SJSA1 (cell line): Measurements from ENCODE around the gene CHDH. TPM values are rescaled to one million over a fixed set of nuclear protein-coding genes. Genes with fewer than 3 reads are reported as not detected.

ENCODE experiments used
- DNase-seq, 2 experiments: peaks; one replicate each; pipeline ENCODE4 v3.0.0-alpha.2; 2015 to 2020; ENCODE audit warnings: low spot score in 2 of 2, low read depth in 1 of 2
- H3K27ac ChIP-seq: fragments of 250-450 bp; sonication (Bioruptor Pico); 2 replicates; pipeline ENCODE4 v1.5.1; 2020; ENCODE audit warnings: mild to moderate bottlenecking, moderate library complexity
- H3K27me3 ChIP-seq: fragments of 250-450 bp; sonication (Bioruptor Pico); replicated peaks from 2 replicates; pipeline ENCODE4 v1.5.1; 2020; ENCODE audit warnings: mild to moderate bottlenecking, moderate library complexity
- H3K36me3 ChIP-seq: fragments of 250-450 bp; sonication (Bioruptor Pico); 2 replicates; pipeline ENCODE4 v1.5.1; 2020; ENCODE audit warnings: mild to moderate bottlenecking
- H3K4me1 ChIP-seq: fragments of 250-450 bp; sonication (Bioruptor Pico); replicated peaks from 2 replicates; pipeline ENCODE4 v1.6.1; 2021; ENCODE audit warnings: mild to moderate bottlenecking
- H3K4me3 ChIP-seq: fragments of 250-450 bp; sonication (Bioruptor Pico); 2 replicates; pipeline ENCODE4 v1.5.1; 2020; ENCODE audit warnings: mild to moderate bottlenecking
- H3K9me3 ChIP-seq: fragments of 250-450 bp; sonication (Bioruptor Pico); replicated peaks from 2 replicates; pipeline ENCODE4 v1.5.1; 2020; ENCODE audit warnings: mild to moderate bottlenecking
- total RNA-seq: library from RNA; depleted of rRNA; stranded (reverse); fragments of >200 nt; shearing (Covaris generic); gene quantifications from 2 replicates; pipeline ENCODE4 v1.2.3, GENCODE V29; 2014

The CHDH gene
- total RNA-seq, 1 experiment from 2014 or later, result not detected

- no peaks in the 10 kb centered on the region for H3K36me3 ChIP-seq
- H3K27ac ChIP-seq, result no peak overlapping the region
- peaks cover 34% of the 10 kb centered on the region for H3K27me3 ChIP-seq
- peaks cover 11% of the 10 kb centered on the region for H3K4me1 ChIP-seq
- no peak for DNase-seq
- H3K9me3 ChIP-seq, result no peaks in the 10 kb centered on the region
- H3K4me3 ChIP-seq, result no peak overlapping the region
Measured at GRCh38 chr3:53843195-53844177, 2.7 kb downstream of the CHDH start.

- peaks cover 11% of the 10 kb centered on the region for H3K4me1 ChIP-seq
- DNase-seq, result no peak
- H3K27me3 ChIP-seq, result peaks cover 31% of the 10 kb centered on the region
- H3K9me3 ChIP-seq, result no peaks in the 10 kb centered on the region
- H3K4me3 ChIP-seq, result no peak overlapping the region
- H3K27ac ChIP-seq, result no peak overlapping the region
- no peaks in the 10 kb centered on the region for H3K36me3 ChIP-seq
Measured at GRCh38 chr3:53842436-53843194, 3.6 kb downstream of the CHDH start.

GRCh38 chr3:53841296-53841695 is 4.9 kb downstream of the CHDH start:
- H3K27me3 ChIP-seq, result peaks cover 18% of the 10 kb centered on the region
- no peaks in the 10 kb centered on the region for H3K9me3 ChIP-seq
- H3K4me3 ChIP-seq, result no peak overlapping the region
- peaks cover 8% of the 10 kb centered on the region for H3K4me1 ChIP-seq
- DNase-seq, result no peak
- no peaks in the 10 kb centered on the region for H3K36me3 ChIP-seq
- no peak overlapping the region for H3K27ac ChIP-seq

GRCh38 chr3:53837331-53837730 is 8.9 kb downstream of the CHDH start:
- Histone ChIP-seq H3K27ac (no peak overlapping the region), H3K4me1 (no peaks in the 10 kb centered on the region), H3K27me3 (no peaks in the 10 kb centered on the region), H3K36me3 (no peaks in the 10 kb centered on the region), H3K9me3 (no peaks in the 10 kb centered on the region), H3K4me3 (no peak overlapping the region)
- DNase-seq, result no peak

- no peak for DNase-seq
- Histone ChIP-seq H3K4me3 (no peak overlapping the region), H3K9me3 (no peaks in the 10 kb centered on the region), H3K36me3 (no peaks in the 10 kb centered on the region), H3K4me1 (no peaks in the 10 kb centered on the region), H3K27ac (no peak overlapping the region), H3K27me3 (no peaks in the 10 kb centered on the region)
Measured at GRCh38 chr3:53836084-53836872, 9.9 kb downstream of the CHDH start.

- H3K9me3 ChIP-seq, result no peaks in the 10 kb centered on the region
- no peaks in the 10 kb centered on the region for H3K4me1 ChIP-seq
- no peak overlapping the region for H3K4me3 ChIP-seq
- DNase-seq, result no peak
- no peaks in the 10 kb centered on the region for H3K36me3 ChIP-seq
- no peak overlapping the region for H3K27ac ChIP-seq
- H3K27me3 ChIP-seq, result no peaks in the 10 kb centered on the region
Measured at GRCh38 chr3:53835257-53835656, 11.0 kb downstream of the CHDH start.

- H3K9me3 ChIP-seq, result no peaks in the 10 kb centered on the region
- no peak overlapping the region for H3K27ac ChIP-seq
- H3K27me3 ChIP-seq, result no peaks in the 10 kb centered on the region
- H3K4me1 ChIP-seq, result no peaks in the 10 kb centered on the region
- H3K4me3 ChIP-seq, result no peak overlapping the region
- no peak for DNase-seq
- no peaks in the 10 kb centered on the region for H3K36me3 ChIP-seq
Measured at GRCh38 chr3:53834429-53835095, 11.7 kb downstream of the CHDH start.

- DNase-seq, result no peak
- H3K36me3 ChIP-seq, result no peaks in the 10 kb centered on the region
- no peak overlapping the region for H3K4me3 ChIP-seq
- H3K27ac ChIP-seq, result no peak overlapping the region
- no peaks in the 10 kb centered on the region for H3K27me3 ChIP-seq
- no peaks in the 10 kb centered on the region for H3K4me1 ChIP-seq
- H3K9me3 ChIP-seq, result no peaks in the 10 kb centered on the region
Measured at GRCh38 chr3:53833700-53834099, 12.5 kb downstream of the CHDH start.

- H3K27ac ChIP-seq, result no peak overlapping the region
- H3K9me3 ChIP-seq, result no peaks in the 10 kb centered on the region
- no peaks in the 10 kb centered on the region for H3K36me3 ChIP-seq
- H3K27me3 ChIP-seq, result no peaks in the 10 kb centered on the region
- no peak overlapping the region for H3K4me3 ChIP-seq
- no peak for DNase-seq
- H3K4me1 ChIP-seq, result no peaks in the 10 kb centered on the region
Measured at GRCh38 chr3:53833053-53833645, 13.1 kb downstream of the CHDH start.

- Histone ChIP-seq H3K4me1 (no peaks in the 10 kb centered on the region), H3K9me3 (no peaks in the 10 kb centered on the region), H3K27me3 (no peaks in the 10 kb centered on the region), H3K4me3 (no peak overlapping the region), H3K27ac (no peak overlapping the region), H3K36me3 (no peaks in the 10 kb centered on the region)
- no peak for DNase-seq
Measured at GRCh38 chr3:53830944-53831343, 15.3 kb downstream of the CHDH start.

- Histone ChIP-seq H3K36me3 (no peaks in the 10 kb centered on the region), H3K27me3 (no peaks in the 10 kb centered on the region), H3K27ac (no peak overlapping the region), H3K4me3 (no peak overlapping the region), H3K9me3 (no peaks in the 10 kb centered on the region), H3K4me1 (no peaks in the 10 kb centered on the region)
- no peak for DNase-seq
Measured at GRCh38 chr3:53829605-53830004, 16.6 kb downstream of the CHDH start.

- Histone ChIP-seq H3K27ac (no peak overlapping the region), H3K4me3 (no peak overlapping the region), H3K27me3 (no peaks in the 10 kb centered on the region), H3K4me1 (no peaks in the 10 kb centered on the region), H3K9me3 (no peaks in the 10 kb centered on the region), H3K36me3 (no peaks in the 10 kb centered on the region)
- DNase-seq, result no peak
Measured at GRCh38 chr3:53828581-53828980, 17.6 kb downstream of the CHDH start.

GRCh38 chr3:53826048-53826447 is 20.2 kb downstream of the CHDH start:
- no peaks in the 10 kb centered on the region for H3K9me3 ChIP-seq
- H3K4me3 ChIP-seq, result no peak overlapping the region
- no peak overlapping the region for H3K27ac ChIP-seq
- H3K36me3 ChIP-seq, result no peaks in the 10 kb centered on the region
- no peak for DNase-seq
- no peaks in the 10 kb centered on the region for H3K27me3 ChIP-seq
- no peaks in the 10 kb centered on the region for H3K4me1 ChIP-seq
